ENCODE results near the gene SPEN.

GRCh38 chr1:15937146-15937545, 89.6 kb downstream of the SPEN start:
- TF ChIP-seq CTCF (IDR thresholded peaks at IDR 0.05) = no peak
- TF ChIP-seq POLR2A (IDR thresholded peaks at IDR 0.05) = no peak
